SK-N-SH treated with all-trans-retinoic acid at 6 μM for 48 hours (cell line): ENCODE results near the gene ALDH16A1.

Experiments
- ARNTL ChIP-seq: fragments of 450-650 bp; formaldehyde crosslinking; IDR thresholded peaks from 2 replicates; pipeline ENCODE4 v1.5.0; 2020; ENCODE audit warnings: low read depth, mild to moderate bottlenecking, moderate library complexity, borderline replicate concordance
- CREB5 ChIP-seq: fragments of 250-450 bp; sonication (Bioruptor Pico); IDR thresholded peaks from 2 replicates; pipeline ENCODE4 v1.5.1; 2020; ENCODE audit warnings: low read depth, mild to moderate bottlenecking, moderate library complexity
- CSDC2 ChIP-seq: fragments of 250-450 bp; sonication (Bioruptor Pico); IDR thresholded peaks from 2 replicates; pipeline ENCODE4 v1.5.0; 2020; ENCODE audit warnings: mild to moderate bottlenecking, moderate library complexity
- ESRRG ChIP-seq: fragments of 250-450 bp; sonication (Bioruptor Pico); IDR thresholded peaks from 2 replicates; pipeline ENCODE4 v1.6.1; 2021; ENCODE audit warnings: mild to moderate bottlenecking
- ISL1 ChIP-seq: fragments of 250-450 bp; sonication (Bioruptor Pico); IDR thresholded peaks from 2 replicates; pipeline ENCODE4 v2.1.2; 2022; ENCODE audit warnings: mild to moderate bottlenecking, moderate library complexity
- PATZ1 ChIP-seq: fragments of 250-450 bp; sonication (Bioruptor Pico); IDR thresholded peaks from 2 replicates; pipeline ENCODE4 v1.8.0; 2020; ENCODE audit warnings: mild to moderate bottlenecking, moderate library complexity, borderline replicate concordance
- POU6F1 ChIP-seq: fragments of 250-450 bp; sonication (Bioruptor Pico); IDR thresholded peaks from 2 replicates; pipeline ENCODE4 v1.8.0; 2021; ENCODE audit warnings: low read depth, mild to moderate bottlenecking, moderate library complexity, borderline replicate concordance
- PPARA ChIP-seq: fragments of 250-450 bp; sonication (Bioruptor Pico); IDR thresholded peaks from 2 replicates; pipeline ENCODE4 v1.5.0; 2020; ENCODE audit warnings: mild to moderate bottlenecking, borderline replicate concordance
- RARB ChIP-seq: fragments of 250-450 bp; sonication (Bioruptor Pico); IDR thresholded peaks from 2 replicates; pipeline ENCODE4 v1.8.0; 2021; ENCODE audit warnings: mild to moderate bottlenecking, moderate library complexity
- TOX ChIP-seq: fragments of 250-450 bp; sonication (Bioruptor Pico); IDR thresholded peaks from 2 replicates; pipeline ENCODE4 v1.8.0; 2021; ENCODE audit warnings: mild to moderate bottlenecking, moderate library complexity, borderline replicate concordance
- ZFP3 ChIP-seq: fragments of 250-450 bp; sonication (Bioruptor Pico); IDR thresholded peaks from 2 replicates; pipeline ENCODE4 v1.5.0; 2020; ENCODE audit warnings: mild to moderate bottlenecking, moderate library complexity
- ZFP30 ChIP-seq: fragments of 450-650 bp; formaldehyde crosslinking; IDR thresholded peaks from 2 replicates; pipeline ENCODE4 v1.5.0; 2022; ENCODE audit warnings: mild to moderate bottlenecking, moderate library complexity
- ZNF565 ChIP-seq: fragments of 450-650 bp; formaldehyde crosslinking; conservative IDR thresholded peaks from 2 replicates; pipeline ENCODE4 v1.5.0; 2020; ENCODE audit warnings: low read depth, mild to moderate bottlenecking, moderate library complexity
- ZNF70 ChIP-seq: fragments of 450-650 bp; formaldehyde crosslinking; IDR thresholded peaks from 2 replicates; pipeline ENCODE4 v1.5.0; 2020; ENCODE audit warnings: mild to moderate bottlenecking, moderate library complexity

GRCh38 chr19:49453757-49454240 lies 774 bp downstream of the ALDH16A1 start:
- no peak for TF ChIP-seq TOX
- TF ChIP-seq CSDC2, result no peak
- TF ChIP-seq ARNTL (CRISPR knock-in tag), result no peak
- no peak for TF ChIP-seq CREB5 (CRISPR knock-in tag)
- no peak for TF ChIP-seq PATZ1 (CRISPR knock-in tag)
- 0 out of 2 replicates have a peak, but pooled peaks have one; percentile 19 for TF ChIP-seq ZFP3
- TF ChIP-seq POU6F1 (CRISPR knock-in tag), result no peak
- TF ChIP-seq ZNF70 (CRISPR knock-in tag), result no peak
- TF ChIP-seq RARB (CRISPR knock-in tag), result no peak
- no peak for TF ChIP-seq ZFP30 (CRISPR knock-in tag)
- no peak for TF ChIP-seq ISL1
- no peak for TF ChIP-seq ESRRG (CRISPR knock-in tag)
- no peak for TF ChIP-seq ZNF565 (CRISPR knock-in tag)
- no peak for TF ChIP-seq PPARA (CRISPR knock-in tag)
